ENCODE measurements around the gene CNTN4.
"Not testable (repeated sequence)": the region's sequence is repeated elsewhere in the genome, so short reads cannot be mapped to it uniquely, and the experiment has no call there.

CNTN4 gene

DNA sequence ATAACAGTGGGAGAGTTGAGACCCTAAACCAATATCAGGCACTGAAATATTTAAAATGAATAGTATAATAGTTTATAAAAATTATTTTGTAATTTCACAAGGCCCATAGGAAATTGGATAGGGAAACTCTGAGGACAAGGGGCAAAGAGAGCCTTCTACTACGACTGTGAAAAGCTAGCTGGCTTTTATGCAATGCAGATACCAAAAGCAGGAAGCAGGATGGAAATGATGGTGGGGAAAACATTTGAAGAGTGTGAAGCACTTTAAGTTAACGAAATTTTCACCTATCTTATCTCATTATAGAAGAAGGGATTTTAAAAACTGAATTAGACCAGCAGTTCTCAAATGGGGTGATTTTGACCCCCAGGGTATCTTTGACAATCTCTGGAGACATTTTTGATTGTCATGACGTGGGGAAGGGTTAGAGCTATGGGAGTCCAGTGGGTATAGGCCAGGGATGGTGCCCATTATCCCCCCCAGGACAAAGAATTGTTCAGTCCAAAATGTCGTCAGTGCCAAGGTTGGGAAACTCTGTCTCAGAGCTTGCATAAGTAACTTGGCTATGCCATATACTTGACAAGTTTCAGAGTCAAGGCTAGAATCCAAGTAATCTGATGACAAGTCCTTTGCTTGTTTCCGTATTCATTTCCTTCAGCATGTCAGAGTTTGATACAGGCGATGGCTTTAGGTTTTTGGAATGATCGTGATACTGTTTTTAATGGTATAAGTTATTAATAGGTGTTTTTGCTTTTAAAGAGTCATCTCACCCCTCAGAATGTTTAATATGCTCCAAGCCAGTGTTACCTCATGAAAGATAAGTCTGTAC is 885.6 kb downstream of the CNTN4 start:
- Histone ChIP-seq H3K36me3 (ENCODE audit: control insufficient read depth, insufficient read depth, low read length, severe bottlenecking) (no peaks in the 10 kb centered on the region), H3K4me3 (ENCODE audit: low read length) (no peak overlapping the region), H3K9ac (ENCODE audit: low read length) (no peak overlapping the region), H3K4me1 (ENCODE audit: control insufficient read depth, insufficient read depth, low read length) (no peaks in the 10 kb centered on the region), H3K9me3 (ENCODE audit: control insufficient read depth, low read length) (no peaks in the 10 kb centered on the region), H3K27me3 (replicated peaks; ENCODE audit: control insufficient read depth, insufficient read depth, low read length) (no peaks in the 10 kb centered on the region)
- no peak for DNase-seq (ENCODE audit: low read depth)

DNA sequence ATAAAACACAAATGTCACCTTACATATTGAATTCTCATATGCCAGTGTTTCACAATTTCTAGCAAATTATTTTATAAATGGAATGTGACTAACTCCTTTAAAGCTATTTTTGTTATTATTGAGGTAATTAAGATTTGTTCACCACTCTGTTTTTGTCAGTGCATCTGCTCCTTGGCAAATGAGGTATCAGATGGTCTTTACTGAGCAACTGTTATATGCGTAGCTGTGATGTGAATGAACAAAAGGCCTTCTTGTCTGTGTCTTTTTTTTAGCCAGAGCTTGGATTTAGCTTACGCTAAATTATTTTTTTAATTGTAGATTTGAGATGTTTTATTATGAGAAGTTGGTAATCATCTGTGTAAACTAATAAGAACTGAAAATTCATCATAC is 886.2 kb downstream of the CNTN4 start:
- no peaks in the 10 kb centered on the region for H3K27me3 ChIP-seq (replicated peaks; ENCODE audit: control insufficient read depth, insufficient read depth, low read length)
- H3K4me1 ChIP-seq (ENCODE audit: control insufficient read depth, insufficient read depth, low read length): no peaks in the 10 kb centered on the region
- H3K9ac ChIP-seq (ENCODE audit: low read length): no peak overlapping the region
- no peak overlapping the region for H3K4me3 ChIP-seq (ENCODE audit: low read length)
- no peaks in the 10 kb centered on the region for H3K9me3 ChIP-seq (ENCODE audit: control insufficient read depth, low read length)
- no peaks in the 10 kb centered on the region for H3K36me3 ChIP-seq (ENCODE audit: control insufficient read depth, insufficient read depth, low read length, severe bottlenecking)
- no peak for DNase-seq (ENCODE audit: low read depth)

DNA sequence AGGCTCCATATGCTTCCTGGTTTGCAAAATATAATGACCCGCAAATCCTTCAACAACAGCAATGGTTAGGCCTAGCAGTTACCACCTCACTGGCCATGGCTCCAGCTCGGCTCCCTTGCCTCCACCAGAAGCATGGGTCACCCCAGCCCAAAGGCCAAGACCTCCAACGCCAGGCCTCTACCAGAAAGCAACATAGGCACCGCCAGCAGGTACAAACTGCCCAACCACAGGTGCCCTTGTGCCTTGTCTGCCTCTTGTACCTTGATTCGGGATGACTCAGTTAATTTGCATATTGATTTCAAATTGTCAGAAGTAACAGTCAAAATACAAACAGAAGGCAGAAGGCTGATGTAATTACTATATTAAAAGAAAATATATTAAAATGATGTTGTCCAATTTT is 886.8 kb downstream of the CNTN4 start:
- H3K27me3 ChIP-seq (replicated peaks; ENCODE audit: control insufficient read depth, insufficient read depth, low read length): no peaks in the 10 kb centered on the region
- no peaks in the 10 kb centered on the region for H3K4me1 ChIP-seq (ENCODE audit: control insufficient read depth, insufficient read depth, low read length)
- no peaks in the 10 kb centered on the region for H3K9me3 ChIP-seq (ENCODE audit: control insufficient read depth, low read length)
- H3K4me3 ChIP-seq (ENCODE audit: low read length): no peak overlapping the region
- DNase-seq (ENCODE audit: low read depth): no peak
- no peaks in the 10 kb centered on the region for H3K36me3 ChIP-seq (ENCODE audit: control insufficient read depth, insufficient read depth, low read length, severe bottlenecking)
- H3K9ac ChIP-seq (ENCODE audit: low read length): no peak overlapping the region

DNA sequence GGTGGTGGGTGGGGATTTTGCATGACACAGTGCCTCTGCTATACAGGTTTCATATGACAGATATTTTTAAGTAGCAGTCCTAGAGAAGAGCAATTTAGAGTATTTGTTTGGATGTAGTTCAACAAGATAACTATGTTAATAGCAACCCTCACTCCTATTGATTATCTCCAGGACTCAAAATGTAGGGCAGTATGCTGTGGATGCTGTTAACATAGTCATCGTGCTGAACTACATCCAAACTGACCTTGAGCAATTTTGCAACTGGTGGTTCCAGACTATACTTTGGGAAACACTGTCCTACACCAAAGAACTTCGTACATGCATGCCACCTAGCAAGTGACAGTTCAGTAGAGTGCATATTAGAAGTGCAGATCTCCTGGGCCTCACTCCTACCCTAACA is 893.9 kb downstream of the CNTN4 start:
- H3K9ac ChIP-seq (ENCODE audit: low read length): no peak overlapping the region
- no peaks in the 10 kb centered on the region for H3K27me3 ChIP-seq (replicated peaks; ENCODE audit: control insufficient read depth, insufficient read depth, low read length)
- no peak overlapping the region for H3K4me3 ChIP-seq (ENCODE audit: low read length)
- H3K36me3 ChIP-seq (ENCODE audit: control insufficient read depth, insufficient read depth, low read length, severe bottlenecking): no peaks in the 10 kb centered on the region
- H3K4me1 ChIP-seq (ENCODE audit: control insufficient read depth, insufficient read depth, low read length): no peaks in the 10 kb centered on the region
- no peak for DNase-seq (ENCODE audit: low read depth)
- no peaks in the 10 kb centered on the region for H3K9me3 ChIP-seq (ENCODE audit: control insufficient read depth, low read length)

DNA sequence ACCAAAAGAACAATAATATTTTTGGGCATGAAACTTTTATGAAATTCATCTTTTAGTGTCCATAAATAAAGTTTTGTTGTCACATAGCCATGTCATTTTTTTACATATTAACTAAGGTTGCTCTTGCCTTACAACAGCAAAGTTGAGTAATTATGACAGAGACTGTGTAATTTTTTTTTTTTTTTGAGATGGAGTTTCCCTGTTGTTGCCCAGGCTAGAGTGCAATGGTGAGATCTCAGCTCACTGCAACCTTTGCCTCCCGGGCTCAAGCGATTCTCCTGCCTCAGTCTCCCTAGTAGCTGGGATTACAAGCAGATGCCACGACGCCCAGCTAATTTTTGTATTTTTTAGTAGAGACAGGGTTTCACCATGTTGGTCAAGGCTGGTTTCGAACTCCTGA is 894.5 kb downstream of the CNTN4 start:
- not testable (repeated sequence) for H3K9ac ChIP-seq (ENCODE audit: low read length); H3K4me3 ChIP-seq (ENCODE audit: low read length); H3K27me3 ChIP-seq (replicated peaks; ENCODE audit: control insufficient read depth, insufficient read depth, low read length); DNase-seq (ENCODE audit: low read depth); H3K4me1 ChIP-seq (ENCODE audit: control insufficient read depth, insufficient read depth, low read length); H3K9me3 ChIP-seq (ENCODE audit: control insufficient read depth, low read length); H3K36me3 ChIP-seq (ENCODE audit: control insufficient read depth, insufficient read depth, low read length, severe bottlenecking)

DNA sequence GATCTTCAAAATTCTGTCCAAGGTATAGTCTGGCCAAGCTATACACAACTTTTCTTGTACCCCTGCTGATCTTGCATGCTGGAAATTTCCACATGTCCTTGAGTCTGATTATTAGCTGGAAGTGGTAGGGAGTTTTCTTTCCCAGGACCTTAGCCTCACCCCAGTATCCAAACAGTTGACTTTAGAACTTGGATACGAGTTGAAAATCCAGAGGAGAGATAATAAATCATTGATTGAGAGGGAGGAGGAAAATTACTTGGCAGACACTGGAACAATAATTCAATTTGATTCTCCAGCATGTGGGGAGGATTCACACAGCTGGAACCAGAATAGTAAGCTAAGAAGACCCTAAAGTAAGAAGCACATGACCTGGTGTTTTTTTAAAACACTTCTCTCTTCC is 895.1 kb downstream of the CNTN4 start:
- no peak overlapping the region for H3K9ac ChIP-seq (ENCODE audit: low read length)
- H3K9me3 ChIP-seq (ENCODE audit: control insufficient read depth, low read length): no peaks in the 10 kb centered on the region
- no peak overlapping the region for H3K4me3 ChIP-seq (ENCODE audit: low read length)
- DNase-seq (ENCODE audit: low read depth): no peak
- no peaks in the 10 kb centered on the region for H3K4me1 ChIP-seq (ENCODE audit: control insufficient read depth, insufficient read depth, low read length)
- H3K36me3 ChIP-seq (ENCODE audit: control insufficient read depth, insufficient read depth, low read length, severe bottlenecking): no peaks in the 10 kb centered on the region
- no peaks in the 10 kb centered on the region for H3K27me3 ChIP-seq (replicated peaks; ENCODE audit: control insufficient read depth, insufficient read depth, low read length)

DNA sequence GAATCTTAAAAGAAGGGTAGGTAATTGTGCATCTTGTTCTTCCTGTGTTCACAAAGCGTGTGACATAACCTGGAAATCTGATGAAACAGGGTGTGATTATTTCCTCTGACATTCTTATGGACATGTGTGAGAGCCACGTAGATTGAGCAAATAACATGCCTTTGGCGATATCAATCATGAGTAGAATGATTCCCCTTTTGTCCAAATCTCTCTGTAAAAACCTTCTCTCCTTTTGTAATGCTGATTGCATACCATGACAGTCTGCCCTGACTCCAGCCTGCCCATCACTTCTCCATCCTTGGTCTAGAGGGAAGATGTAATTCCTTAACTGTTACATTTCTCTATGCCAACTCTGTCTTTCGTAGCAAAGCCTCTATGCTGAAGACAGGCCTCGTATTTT is 896.5 kb downstream of the CNTN4 start:
- H3K27me3 ChIP-seq (replicated peaks; ENCODE audit: control insufficient read depth, insufficient read depth, low read length): no peaks in the 10 kb centered on the region
- no peaks in the 10 kb centered on the region for H3K4me1 ChIP-seq (ENCODE audit: control insufficient read depth, insufficient read depth, low read length)
- DNase-seq (ENCODE audit: low read depth): no peak
- H3K4me3 ChIP-seq (ENCODE audit: low read length): no peak overlapping the region
- no peak overlapping the region for H3K9ac ChIP-seq (ENCODE audit: low read length)
- H3K36me3 ChIP-seq (ENCODE audit: control insufficient read depth, insufficient read depth, low read length, severe bottlenecking): no peaks in the 10 kb centered on the region
- no peaks in the 10 kb centered on the region for H3K9me3 ChIP-seq (ENCODE audit: control insufficient read depth, low read length)

DNA sequence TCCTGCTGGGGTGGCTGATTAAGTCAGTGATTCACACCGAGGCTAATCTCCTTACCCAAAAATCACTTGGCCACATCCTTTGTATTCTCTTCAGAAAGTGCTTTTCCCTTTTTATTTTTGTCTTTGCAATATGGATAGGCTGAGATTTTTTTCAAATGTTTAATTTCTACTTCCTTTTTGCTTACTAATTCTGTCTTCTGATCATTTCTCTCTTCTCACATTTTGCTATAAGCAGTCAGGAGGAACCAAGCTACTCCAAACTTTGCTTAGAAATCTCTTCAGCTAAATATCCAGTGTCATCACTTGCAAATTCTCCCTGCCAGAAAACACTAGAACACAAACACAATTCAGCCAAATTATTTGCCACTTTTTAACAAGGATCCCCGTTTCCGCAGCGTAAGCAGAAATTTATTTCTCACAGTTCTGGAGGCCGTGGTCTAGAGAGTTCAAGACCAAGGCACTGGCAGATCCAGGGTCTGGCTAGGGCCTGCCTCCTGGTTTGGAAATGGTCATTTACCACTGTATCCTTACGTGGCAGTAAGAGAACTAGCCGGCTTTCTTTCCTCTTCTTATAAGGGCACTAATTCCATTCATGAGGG is 906.6 kb downstream of the CNTN4 start:
- H3K9ac ChIP-seq (ENCODE audit: low read length): no peak overlapping the region
- no peak for DNase-seq (ENCODE audit: low read depth)
- no peaks in the 10 kb centered on the region for H3K4me1 ChIP-seq (ENCODE audit: control insufficient read depth, insufficient read depth, low read length)
- no peaks in the 10 kb centered on the region for H3K9me3 ChIP-seq (ENCODE audit: control insufficient read depth, low read length)
- H3K36me3 ChIP-seq (ENCODE audit: control insufficient read depth, insufficient read depth, low read length, severe bottlenecking): no peaks in the 10 kb centered on the region
- H3K27me3 ChIP-seq (replicated peaks; ENCODE audit: control insufficient read depth, insufficient read depth, low read length): no peaks in the 10 kb centered on the region
- H3K4me3 ChIP-seq (ENCODE audit: low read length): no peak overlapping the region

DNA sequence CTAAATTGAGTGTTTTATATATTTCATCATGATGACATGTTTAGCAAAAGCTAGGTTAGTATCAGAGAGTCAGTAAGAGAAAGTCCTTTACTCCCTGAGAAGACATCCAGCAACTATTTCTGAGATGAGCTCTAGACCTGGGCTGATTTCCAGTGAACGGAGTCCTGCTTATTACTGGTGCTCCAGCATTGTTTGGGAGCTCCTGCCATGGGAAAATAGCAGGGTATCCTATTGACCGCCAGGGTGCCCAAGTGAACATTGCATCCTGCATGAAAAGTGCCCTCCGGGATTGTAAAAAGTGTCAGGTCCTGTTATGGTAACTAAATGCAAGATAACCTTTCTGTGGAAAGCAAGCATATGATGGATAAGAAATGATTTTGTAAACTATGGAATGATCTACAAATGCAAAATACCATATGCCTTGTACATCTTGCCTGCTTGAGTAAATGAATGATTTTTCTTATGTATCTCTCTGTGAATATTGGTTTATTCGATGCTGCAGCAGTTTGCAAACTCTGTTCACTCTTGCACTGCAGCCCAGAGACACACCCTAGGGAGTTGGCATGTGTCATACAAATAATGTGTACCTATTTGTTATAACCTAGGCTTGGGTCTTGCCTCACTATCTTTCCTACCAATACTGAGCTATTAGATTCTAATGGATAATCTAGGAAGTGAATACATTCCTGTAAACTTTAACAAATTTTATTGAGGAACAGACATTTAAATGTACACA is 914.8 kb downstream of the CNTN4 start:
- no peak for DNase-seq (ENCODE audit: low read depth)
- Histone ChIP-seq H3K4me3 (ENCODE audit: low read length) (no peak overlapping the region), H3K4me1 (ENCODE audit: control insufficient read depth, insufficient read depth, low read length) (no peaks in the 10 kb centered on the region), H3K27me3 (replicated peaks; ENCODE audit: control insufficient read depth, insufficient read depth, low read length) (peaks cover 10% of the 10 kb centered on the region), H3K36me3 (ENCODE audit: control insufficient read depth, insufficient read depth, low read length, severe bottlenecking) (no peaks in the 10 kb centered on the region), H3K9ac (ENCODE audit: low read length) (no peak overlapping the region), H3K9me3 (ENCODE audit: control insufficient read depth, low read length) (no peaks in the 10 kb centered on the region)

DNA sequence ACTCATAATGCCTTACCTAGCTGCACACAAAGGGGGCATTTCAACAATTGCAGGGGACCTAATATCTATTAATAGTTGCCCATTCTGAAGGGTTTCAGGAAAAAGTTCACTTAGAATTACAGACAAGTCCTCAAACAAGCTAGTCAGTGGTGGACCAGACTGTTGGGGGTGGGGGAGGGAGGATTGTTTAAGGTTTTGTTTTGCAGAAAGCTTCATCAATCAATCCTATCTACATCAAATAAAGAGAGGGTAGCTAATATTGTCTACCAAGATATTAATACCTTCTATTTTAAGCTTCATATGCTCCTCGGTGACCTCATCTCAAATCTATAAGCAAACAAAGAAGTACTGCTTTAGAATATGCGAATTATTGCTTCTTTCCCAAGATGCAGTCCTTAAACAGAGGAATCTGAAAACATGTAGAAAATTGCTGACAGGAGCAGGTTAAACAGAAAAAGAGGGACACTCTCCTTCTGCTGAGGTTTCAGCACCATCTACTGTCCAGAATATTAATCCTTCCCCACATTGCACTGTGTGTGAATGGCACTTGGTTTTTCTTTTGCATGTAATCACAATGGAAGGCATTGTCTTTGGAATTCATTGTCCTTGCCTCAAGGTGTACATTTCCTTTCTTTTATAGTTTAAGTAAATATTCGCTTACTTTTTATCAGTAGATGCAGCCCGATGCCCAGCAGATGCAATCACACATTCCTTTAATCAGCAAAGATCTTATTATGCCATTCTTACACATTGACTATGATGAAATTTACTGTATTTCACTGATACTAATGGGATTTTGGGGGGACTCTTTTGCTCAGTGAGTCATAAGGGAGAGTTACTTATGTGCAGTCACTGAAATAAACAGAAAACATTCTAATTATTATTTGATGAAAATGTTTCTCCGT is 916.8 kb downstream of the CNTN4 start:
- Histone ChIP-seq H3K4me1 (ENCODE audit: control insufficient read depth, insufficient read depth, low read length) (no peaks in the 10 kb centered on the region), H3K9me3 (ENCODE audit: control insufficient read depth, low read length) (no peaks in the 10 kb centered on the region), H3K4me3 (ENCODE audit: low read length) (no peak overlapping the region), H3K9ac (ENCODE audit: low read length) (no peak overlapping the region), H3K27me3 (replicated peaks; ENCODE audit: control insufficient read depth, insufficient read depth, low read length) (peaks cover 10% of the 10 kb centered on the region), H3K36me3 (ENCODE audit: control insufficient read depth, insufficient read depth, low read length, severe bottlenecking) (no peaks in the 10 kb centered on the region)
- peak; percentile 1 for DNase-seq (ENCODE audit: low read depth)

DNA sequence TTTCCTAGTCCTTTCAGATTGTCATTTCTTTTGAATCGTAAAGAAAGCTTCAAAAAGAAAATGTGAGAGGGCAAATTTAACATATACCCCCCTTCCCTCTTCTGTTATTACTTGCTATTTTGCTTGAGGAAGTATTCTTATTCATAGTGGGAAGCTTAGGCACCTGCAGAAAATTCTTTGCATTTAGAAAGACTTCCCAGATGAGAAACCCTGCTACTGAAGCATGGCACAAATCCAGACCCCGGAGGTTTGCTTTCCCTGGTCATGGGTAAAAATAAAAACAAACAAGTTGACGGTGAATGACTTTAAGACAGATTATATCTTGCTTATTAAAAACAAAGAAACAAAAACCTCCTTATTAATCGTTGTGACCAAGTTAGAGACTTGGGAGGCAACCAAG is 917.6 kb downstream of the CNTN4 start:
- no peak for DNase-seq (ENCODE audit: low read depth)

More for the DNA sequence above, 917.6 kb downstream of the CNTN4 start:
- Histone ChIP-seq H3K4me3 (ENCODE audit: low read length) (no peak overlapping the region), H3K9ac (ENCODE audit: low read length) (no peak overlapping the region), H3K36me3 (ENCODE audit: control insufficient read depth, insufficient read depth, low read length, severe bottlenecking) (no peaks in the 10 kb centered on the region), H3K9me3 (ENCODE audit: control insufficient read depth, low read length) (no peaks in the 10 kb centered on the region), H3K27me3 (replicated peaks; ENCODE audit: control insufficient read depth, insufficient read depth, low read length) (peaks cover 10% of the 10 kb centered on the region), H3K4me1 (ENCODE audit: control insufficient read depth, insufficient read depth, low read length) (no peaks in the 10 kb centered on the region)
